HG03025 (cell line): ENCODE results near the gene MT2A.
A peak's percentile ranks its signal among the peaks of the same experiment; 100 is the strongest.
"Not testable (repeated sequence)": the region's sequence is repeated elsewhere in the genome, so short reads cannot be mapped to it uniquely, and the experiment has no call there.

Experiments used
- ATAC-seq: cut with Tn5 transposase; IDR thresholded peaks from one replicate; pipeline ENCODE4 v1.9.1; 2021; ENCODE audit warnings: mild to moderate bottlenecking, moderate library complexity; ENCODE audit not compliant: unreplicated experiment, low FRiP score

MT2A gene

DNA sequence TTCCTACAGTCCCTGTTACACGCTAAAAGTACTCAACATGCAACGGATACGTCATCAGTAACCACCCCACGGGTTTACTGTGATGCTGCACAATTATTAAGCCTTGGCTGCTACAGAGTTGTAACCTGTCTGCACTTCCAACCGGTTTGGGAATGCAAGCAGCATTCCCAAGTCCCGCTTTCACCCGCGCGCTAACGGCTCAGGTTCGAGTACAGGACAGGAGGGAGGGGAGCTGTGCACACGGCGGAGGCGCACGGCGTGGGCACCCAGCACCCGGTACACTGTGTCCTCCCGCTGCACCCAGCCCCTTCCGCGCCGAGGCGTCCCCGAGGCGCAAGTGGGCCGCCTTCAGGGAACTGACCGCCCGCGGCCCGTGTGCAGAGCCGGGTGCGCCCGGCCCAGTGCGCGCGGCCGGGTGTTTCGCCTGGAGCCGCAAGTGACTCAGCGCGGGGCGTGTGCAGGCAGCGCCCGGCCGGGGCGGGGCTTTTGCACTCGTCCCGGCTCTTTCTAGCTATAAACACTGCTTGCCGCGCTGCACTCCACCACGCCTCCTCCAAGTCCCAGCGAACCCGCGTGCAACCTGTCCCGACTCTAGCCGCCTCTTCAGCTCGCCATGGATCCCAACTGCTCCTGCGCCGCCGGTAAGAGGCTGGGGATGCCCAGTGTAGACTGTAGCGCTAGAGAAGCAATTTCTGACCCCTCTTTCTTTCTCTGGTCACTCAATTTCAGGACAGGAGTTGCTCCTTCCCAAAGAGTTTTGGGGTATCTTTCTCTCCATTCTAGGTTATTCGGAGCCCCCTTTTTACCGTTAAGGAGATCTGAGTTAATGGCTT lies at the start of gene MT2A:
MT2A (plus strand) TSS at position 542 of the 833 bp plus-strand sequence; CDS start at position 614, 72 bp downstream.
- ATAC-seq = peak; percentile 78

DNA sequence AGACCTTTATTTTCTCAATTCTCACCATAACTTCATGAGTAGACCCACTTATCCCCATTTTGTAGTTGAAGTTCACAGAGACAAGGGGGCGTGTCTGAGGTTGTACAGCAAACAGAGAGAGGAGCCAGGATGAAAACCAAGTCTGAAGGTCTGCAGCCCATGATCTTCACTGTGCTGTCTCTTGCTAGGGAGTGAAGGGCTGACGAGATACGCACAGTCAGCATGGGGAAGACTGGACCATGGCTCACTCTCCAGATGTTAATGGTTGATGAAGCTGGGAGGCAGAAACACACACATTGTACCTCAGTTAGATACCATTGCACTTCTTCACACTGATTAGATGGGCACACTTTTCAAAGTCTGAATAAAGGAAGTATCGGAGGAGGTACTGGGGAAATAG lies 49.3 kb upstream of the MT2A start:
- ATAC-seq = no peak

GRCh38 chr16:56560447-56560846 lies 47.9 kb upstream of the MT2A start:
- no peak for ATAC-seq

- no peak for ATAC-seq
These were observed 47.3 kb upstream of the MT2A start for GRCh38 chr16:56561126-56561525.

- no peak for ATAC-seq
These were observed 43.4 kb upstream of the MT2A start, which contains the start of gene MT4 for GRCh38 chr16:56564793-56565477. Gene MT4, plus strand, starts transcription at chr16:56565073. Its CDS starts 56 bp downstream, at chr16:56565129.

DNA sequence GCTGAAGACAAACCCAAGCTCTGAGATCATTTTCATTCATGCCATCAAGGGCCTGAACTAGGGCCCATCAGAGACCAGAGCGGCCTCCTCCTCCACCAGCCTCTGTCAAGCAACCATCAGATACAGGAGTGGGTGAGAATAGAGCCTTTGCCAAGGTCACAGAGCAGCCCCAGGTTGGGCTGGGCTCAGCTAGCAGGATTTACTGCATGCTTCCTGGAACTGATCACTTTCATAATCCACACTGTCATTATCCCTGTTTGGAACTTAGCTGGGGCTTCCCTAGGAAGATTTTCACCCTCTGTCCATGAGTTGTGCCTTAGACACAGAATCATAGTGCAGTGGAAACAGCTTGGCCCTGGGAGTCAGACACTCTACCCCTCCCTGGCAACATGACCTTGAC lies 38.4 kb upstream of the MT2A start:
- ATAC-seq = no peak

DNA sequence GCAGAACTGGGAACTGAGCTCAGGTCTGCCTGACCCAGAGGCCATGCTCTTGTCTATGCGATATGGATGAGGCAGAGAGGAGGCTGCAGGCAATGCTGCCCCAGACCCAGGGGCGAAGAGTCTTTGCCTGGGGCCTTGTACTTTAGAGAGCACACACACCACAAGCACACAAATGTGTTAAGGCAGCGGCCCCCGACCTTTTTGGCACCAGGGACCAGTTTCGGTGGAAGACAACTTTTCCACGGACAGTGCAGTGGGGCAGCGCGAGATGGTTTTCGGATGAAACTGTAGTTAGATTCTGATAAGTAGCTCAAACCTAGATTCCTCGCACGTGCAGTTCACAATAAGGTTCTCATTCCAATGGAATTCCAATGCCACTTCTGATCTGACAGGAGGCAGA lies 36.9 kb upstream of the MT2A start:
- no peak for ATAC-seq

GRCh38 chr16:56574625-56575024 lies 33.8 kb upstream of the MT2A start:
- ATAC-seq = no peak

- no peak for ATAC-seq
These were observed 31.6 kb upstream of the MT2A start for GRCh38 chr16:56576585-56577299.

GRCh38 chr16:56577300-56577625 lies 31.1 kb upstream of the MT2A start:
- ATAC-seq = no peak

DNA sequence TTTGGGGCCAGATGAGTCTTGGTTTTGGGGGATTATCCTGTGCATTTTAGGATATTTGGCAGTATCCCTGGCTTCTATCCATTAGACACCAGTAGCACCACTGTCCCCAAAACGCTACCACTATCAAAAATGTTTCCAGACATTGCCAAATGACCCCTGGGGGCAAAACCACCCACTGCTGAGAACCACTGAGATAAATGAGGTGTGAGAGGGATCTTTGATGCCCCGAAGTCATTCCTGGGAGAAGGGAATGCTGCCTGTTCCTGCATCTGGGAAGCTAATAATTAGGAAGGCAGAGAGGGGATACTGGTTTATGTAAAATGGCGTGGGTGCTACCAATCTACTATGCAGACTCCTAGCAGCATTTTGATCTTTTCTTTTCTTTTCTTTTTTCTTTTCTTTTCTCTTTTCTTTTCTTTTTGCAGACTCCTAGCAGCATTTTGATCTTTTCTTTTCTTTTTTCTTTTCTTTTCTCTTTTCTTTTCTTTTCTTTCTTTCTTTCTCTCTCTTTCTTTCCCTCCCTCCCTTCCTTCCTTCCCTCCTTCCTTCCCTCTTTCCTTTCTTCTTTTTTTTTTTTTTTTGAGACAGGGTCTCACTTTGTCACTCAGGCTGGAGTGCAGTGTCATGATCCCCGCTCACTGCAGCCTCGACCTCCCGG lies 27.9 kb upstream of the MT2A start:
- no peak for ATAC-seq

GRCh38 chr16:56582911-56583310 lies 25.5 kb upstream of the MT2A start:
- ATAC-seq = not testable (repeated sequence)

GRCh38 chr16:56583351-56584168 lies 24.8 kb upstream of the MT2A start:
- ATAC-seq = no peak

DNA sequence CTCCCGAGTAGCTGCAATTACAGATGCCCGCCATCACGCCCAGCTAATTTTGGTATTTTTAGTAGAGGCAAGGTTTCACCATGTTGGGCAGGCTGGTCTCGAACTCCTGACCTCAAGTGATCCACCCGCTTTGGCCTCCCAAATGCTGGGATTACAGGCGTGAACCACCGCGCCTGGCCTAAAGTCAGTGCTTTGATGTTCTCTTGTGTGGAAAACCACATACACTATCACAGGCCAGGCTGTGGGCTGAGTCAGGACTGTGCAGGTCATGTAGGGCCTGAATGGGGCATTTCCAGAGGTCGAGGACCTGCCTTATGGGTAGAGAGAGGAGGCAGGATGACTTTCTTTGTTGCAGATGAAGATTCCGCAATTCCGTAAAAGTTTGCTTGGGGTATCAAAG lies 24.1 kb upstream of the MT2A start:
- ATAC-seq = no peak

- ATAC-seq = no peak
These were observed 19.6 kb upstream of the MT2A start for GRCh38 chr16:56588781-56589140.

GRCh38 chr16:56589141-56590039 lies 19.0 kb upstream of the MT2A start, which contains the start of gene MT3:
Gene MT3, plus strand, starts transcription at chr16:56589528. Its CDS starts 63 bp downstream, at chr16:56589591.
- no peak for ATAC-seq

- no peak for ATAC-seq
These were observed 16.9 kb upstream of the MT2A start for GRCh38 chr16:56591377-56592060.

- no peak for ATAC-seq
These were observed 14.7 kb upstream of the MT2A start for GRCh38 chr16:56593573-56594291.
